ENCODE measurements around the gene PCP4L1. TPM values are rescaled to one million over a fixed set of nuclear protein-coding genes. Genes with fewer than 3 reads are reported as not detected.

The PCP4L1 gene
- total RNA-seq, 4 donors from 2014 or later: 6.9 to 52.7 (median 9.6) TPM

GRCh38 chr1:161225534-161226319, 32.8 kb upstream of the PCP4L1 start, which contains the start of gene TOMM40L:
TOMM40L (plus strand) TSS chr1:161226060; CDS start chr1:161226490, 430 bp downstream.
- Histone ChIP-seq H3K36me3 (peaks cover 12 to 27% (median 19%) of the 10 kb centered on the region in 3 donors), H3K4me3 (peak within 1 kb of the TSS; percentile 59 to 88 (median 68)), H3K4me1 (peaks cover 21 to 33% (median 25%) of the 10 kb centered on the region in 3 donors), H3K27me3 (no peaks in the 10 kb centered on the region), H3K9me3 (no peaks in the 10 kb centered on the region), H3K27ac (peak within 1 kb of the TSS; percentile 76 to 92 (median 84))
- TF ChIP-seq POLR2A (IDR thresholded peaks at IDR 0.05) (no peak), CTCF (IDR thresholded peaks at IDR 0.05) (peak; percentile 44 to 73 (median 56))
- WGBS, 2 donors: 6 to 10% methylated on average over 13 to 15 of the region's 16 CpGs
- intact Hi-C loops (cut with DNase I): loop anchor here (5.0 to 10.0 kb wide), 2 partner anchors 67 to 149 kb away; no protein-coding TSS in a partner anchor
- peak; percentile 61 for DNase-seq

DNA sequence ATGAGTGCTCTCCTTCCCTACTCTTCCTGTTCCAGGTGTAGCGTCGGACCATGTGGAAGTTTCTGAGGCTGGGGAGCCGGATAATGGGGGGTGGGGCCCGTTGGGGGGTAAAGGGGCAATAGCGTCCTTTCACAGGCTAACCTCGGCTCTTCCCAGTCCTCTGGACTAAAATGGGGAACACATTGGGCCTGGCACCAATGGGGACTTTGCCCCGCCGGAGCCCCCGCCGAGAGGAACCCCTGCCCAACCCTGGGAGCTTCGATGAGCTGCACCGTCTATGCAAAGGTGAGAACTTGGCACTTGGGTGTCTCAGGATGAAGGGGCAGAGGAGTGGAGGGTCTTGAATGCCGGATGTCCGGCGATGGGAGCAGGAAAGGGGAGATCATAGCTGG, 32.2 kb upstream of the PCP4L1 start:
- peaks cover 12 to 31% (median 19%) of the 10 kb centered on the region in 3 donors for H3K36me3 ChIP-seq
- H3K9me3 ChIP-seq: no peaks in the 10 kb centered on the region
- peaks cover 21 to 33% (median 25%) of the 10 kb centered on the region in 3 donors for H3K4me1 ChIP-seq
- 0 to 2% methylated on average over 3 to 6 of the region's 15 CpGs for WGBS, 2 donors
- H3K27ac ChIP-seq: peak overlapping the region; percentile 76 to 92 (median 84)
- intact Hi-C loops (cut with DNase I): loop anchor here (5.0 to 10.0 kb wide), 2 partner anchors 66 to 148 kb away; no protein-coding TSS in a partner anchor
- TF ChIP-seq POLR2A (IDR thresholded peaks at IDR 0.05) (no peak), CTCF (IDR thresholded peaks at IDR 0.05) (no peak)
- H3K4me3 ChIP-seq: peak overlapping the region; percentile 59 to 88 (median 68)
- no peak for DNase-seq
- H3K27me3 ChIP-seq: no peaks in the 10 kb centered on the region

DNA sequence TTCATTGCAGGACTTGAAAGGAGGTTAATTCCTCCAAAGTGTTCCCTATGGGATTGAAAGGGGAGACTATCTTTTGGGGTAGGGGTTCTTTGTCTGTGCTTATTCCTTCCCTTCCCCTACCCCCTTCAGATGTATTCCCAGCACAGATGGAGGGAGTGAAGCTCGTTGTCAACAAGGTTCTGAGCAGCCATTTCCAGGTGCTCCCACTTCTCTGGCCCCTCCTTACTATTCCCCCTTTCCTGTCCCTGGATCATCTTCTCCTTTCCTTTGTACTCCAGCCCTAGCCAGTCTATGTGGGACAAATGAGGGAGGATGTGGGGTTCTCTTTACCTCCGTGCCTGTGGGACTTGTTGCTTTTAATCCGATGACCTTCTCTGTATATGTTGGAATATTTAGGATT, 31.8 kb upstream of the PCP4L1 start:
- H3K27me3 ChIP-seq: no peaks in the 10 kb centered on the region
- H3K4me3 ChIP-seq: peak overlapping the region; percentile 59 to 88 (median 68)
- intact Hi-C loops (cut with DNase I): loop anchor here (5.0 to 10.0 kb wide), 2 partner anchors 66 to 148 kb away; no protein-coding TSS in a partner anchor
- no peak for TF ChIP-seq POLR2A (IDR thresholded peaks at IDR 0.05)
- TF ChIP-seq CTCF (IDR thresholded peaks at IDR 0.05): no peak
- H3K27ac ChIP-seq: peak overlapping the region; percentile 76 to 92 (median 84)
- 46 to 58% methylated on average over 3 of the region's 3 CpGs for WGBS, 2 donors
- peaks cover 12 to 31% (median 19%) of the 10 kb centered on the region in 3 donors for H3K36me3 ChIP-seq
- H3K4me1 ChIP-seq: peaks cover 21 to 33% (median 25%) of the 10 kb centered on the region in 3 donors
- no peak for DNase-seq
- H3K9me3 ChIP-seq: no peaks in the 10 kb centered on the region

GRCh38 chr1:161227196-161227871, 31.2 kb upstream of the PCP4L1 start:
- Histone ChIP-seq H3K4me3 (peak overlapping the region; percentile 11 to 88 (median 46)), H3K9me3 (no peaks in the 10 kb centered on the region), H3K27me3 (no peaks in the 10 kb centered on the region), H3K36me3 (peaks cover 12 to 31% (median 19%) of the 10 kb centered on the region in 3 donors), H3K27ac (peak overlapping the region; percentile 76 to 92 (median 84)), H3K4me1 (peaks cover 21 to 33% (median 25%) of the 10 kb centered on the region in 3 donors)
- intact Hi-C loops (cut with DNase I): loop anchor here (5.0 to 10.0 kb wide), 2 partner anchors 65 to 147 kb away; no protein-coding TSS in a partner anchor
- 29 to 31% methylated on average over 8 of the region's 11 CpGs for WGBS, 2 donors
- no peak for DNase-seq
- TF ChIP-seq POLR2A (IDR thresholded peaks at IDR 0.05) (no peak), CTCF (IDR thresholded peaks at IDR 0.05) (peak; percentile 86 to 95 (median 93))
